IMR-90 (cell line): ENCODE measurements around the gene EME2.

Source experiments
- CEBPB ChIP-seq: IDR thresholded peaks from 2 replicates; pipeline ENCODE4 v1.6.1; 2012; ENCODE audit warnings: low read depth, low read length, improper control_type of control experiment
- CTCF ChIP-seq: conservative IDR thresholded peaks from 2 replicates; pipeline ENCODE4 v1.5.1; 2012; ENCODE audit warnings: mild to moderate bottlenecking, low read depth, low read length, improper control_type of control experiment
- FOS ChIP-seq: fragments of 150-350 bp; IDR thresholded peaks from 2 replicates; pipeline ENCODE4 v1.6.1; 2016; ENCODE audit warnings: low read depth, low read length
- MAZ ChIP-seq: IDR thresholded peaks from 2 replicates; pipeline ENCODE4 v1.6.1; 2012; ENCODE audit warnings: low read depth, mild to moderate bottlenecking, low read length, improper control_type of control experiment, moderate library complexity, borderline replicate concordance
- RAD21 ChIP-seq: IDR thresholded peaks from 2 replicates; pipeline ENCODE4 v1.6.1; 2012; ENCODE audit warnings: low read length, improper control_type of control experiment
- RCOR1 ChIP-seq: IDR thresholded peaks from 2 replicates; pipeline ENCODE4 v1.6.1; 2012; ENCODE audit warnings: mild to moderate bottlenecking, low read length, improper control_type of control experiment; ENCODE audit not compliant: insufficient replicate concordance

- TF ChIP-seq CTCF (peak; percentile 87), RAD21 (peak; percentile 70), MAZ (peak; percentile 30; the same call in 1 of the 2 replicates), CEBPB (no peak), RCOR1 (no peak), FOS (no peak)
Measured at GRCh38 chr16:1812732-1813163, 40.1 kb downstream of the EME2 start.
